ENCODE data around the gene CAPN7.

The CAPN7 gene

GRCh38 chr3:15279205-15279604 lies 73.2 kb downstream of the CAPN7 start:
- no peak for DNase-seq

- no peak for DNase-seq
Measured at GRCh38 chr3:15279671-15280402, 73.8 kb downstream of the CAPN7 start.

- DNase-seq, result no peak
Measured at GRCh38 chr3:15280853-15281532, 74.9 kb downstream of the CAPN7 start.

GRCh38 chr3:15281817-15282216 lies 75.8 kb downstream of the CAPN7 start:
- no peak for DNase-seq

GRCh38 chr3:15283702-15284101 lies 77.7 kb downstream of the CAPN7 start:
- DNase-seq, result no peak

GRCh38 chr3:15284121-15284889 lies 78.3 kb downstream of the CAPN7 start:
- DNase-seq, result no peak

GRCh38 chr3:15286022-15286421 lies 80.0 kb downstream of the CAPN7 start:
- no peak for DNase-seq

GRCh38 chr3:15287565-15288330 lies 81.7 kb downstream of the CAPN7 start:
- DNase-seq, result no peak

GRCh38 chr3:15288331-15289035 lies 82.4 kb downstream of the CAPN7 start:
- no peak for DNase-seq

- DNase-seq, result no peak
Measured at GRCh38 chr3:15289661-15290060, 83.6 kb downstream of the CAPN7 start.

GRCh38 chr3:15290736-15291135 lies 84.7 kb downstream of the CAPN7 start:
- DNase-seq, result no peak

- peak; percentile 78 for DNase-seq
Measured at GRCh38 chr3:15291589-15292541, 85.8 kb downstream of the CAPN7 start.

- no peak for DNase-seq
Measured at GRCh38 chr3:15292765-15293522, 86.9 kb downstream of the CAPN7 start.

GRCh38 chr3:15294929-15295328 lies 88.9 kb downstream of the CAPN7 start:
- DNase-seq, result no peak

- DNase-seq, result no peak
Measured at GRCh38 chr3:15295506-15295905, 89.5 kb downstream of the CAPN7 start.

GRCh38 chr3:15297608-15298350 lies 91.7 kb downstream of the CAPN7 start:
- no peak for DNase-seq

- DNase-seq, result peak; percentile 31
Measured at GRCh38 chr3:15298504-15298903, 92.5 kb downstream of the CAPN7 start.

GRCh38 chr3:15299036-15299435 lies 93.0 kb downstream of the CAPN7 start:
- no peak for DNase-seq

- DNase-seq, result no peak
Measured at GRCh38 chr3:15300323-15301078, 94.5 kb downstream of the CAPN7 start.

Data from activated CD4-positive, alpha-beta T cell treated with anti-CD3 and anti-CD28 coated beads, Interleukin-2, Interleukin-6, amounts not matched to agents 100 ng/mL and 50 ng/mL, durations not matched to agents 16 hours and 8 hours (primary cell).